ENCODE data around the gene DLST.

Gene DLST

GRCh38 chr14:74881431-74882102 is at the start of gene DLST:
TSS of gene DLST (plus strand) at chr14:74881916. CDS start at chr14:74881954, 38 bp downstream.
- TF ChIP-seq Cebpa-rat (IDR thresholded peaks at IDR 0.05), result no peak
- no peaks in the 10 kb centered on the region for H3K27me3 ChIP-seq
- peaks cover 27 to 86% (median 69%) of the 10 kb centered on the region in 10 experiments for H3K4me1 ChIP-seq
- H4K20me1 ChIP-seq, result peaks cover 42 to 48% (median 47%) of the 10 kb centered on the region in 11 experiments
- H3K36me3 ChIP-seq, result peaks cover 20 to 36% (median 31%) of the 10 kb centered on the region in 11 experiments
- H3K9ac ChIP-seq, result peak within 1 kb of the TSS; percentile 93 to 98 (median 97)
- peak within 1 kb of the TSS; percentile 84 to 99 (median 96) for H3K4me3 ChIP-seq
- no peaks in the 10 kb centered on the region for H3K9me3 ChIP-seq (replicated peaks in 1 of 11)
- H3K4me2 ChIP-seq, result peak within 1 kb of the TSS; percentile 81 to 98 (median 95)
- H3K27ac ChIP-seq, result peak within 1 kb of the TSS; percentile 82 to 97 (median 95)

GRCh38 chr14:74832849-74833248 is 48.9 kb upstream of the DLST start:
- Histone ChIP-seq H3K9me3 (replicated peaks in 1 of 11) (no peaks in the 10 kb centered on the region), H3K36me3 (peaks cover 52 to 85% (median 78%) of the 10 kb centered on the region in 11 experiments), H3K27ac (no peak overlapping the region), H3K27me3 (no peaks in the 10 kb centered on the region), H4K20me1 (no peaks in the 10 kb centered on the region), H3K4me3 (no peak overlapping the region), H3K4me2 (no peak overlapping the region), H3K4me1 (peaks cover 19 to 35% (median 22%) of the 10 kb centered on the region in 10 experiments; a peak in 19 of 20 replicates), H3K9ac (no peak overlapping the region)
- no peak for TF ChIP-seq Cebpa-rat (IDR thresholded peaks at IDR 0.05)

- Histone ChIP-seq H3K4me1 (peaks cover 17 to 32% (median 28%) of the 10 kb centered on the region in 10 experiments; a peak in 19 of 20 replicates), H3K36me3 (peaks cover 32 to 76% (median 64%) of the 10 kb centered on the region in 11 experiments), H4K20me1 (no peaks in the 10 kb centered on the region), H3K9me3 (replicated peaks in 1 of 11) (no peaks in the 10 kb centered on the region), H3K4me2 (no peak overlapping the region), H3K9ac (no peak overlapping the region), H3K27ac (no peak overlapping the region), H3K4me3 (no peak overlapping the region), H3K27me3 (no peaks in the 10 kb centered on the region)
- no peak for TF ChIP-seq Cebpa-rat (IDR thresholded peaks at IDR 0.05)
Observed at GRCh38 chr14:74834692-74835392, 46.9 kb upstream of the DLST start.

- no peaks in the 10 kb centered on the region for H3K9me3 ChIP-seq (replicated peaks in 1 of 11)
- H3K4me1 ChIP-seq, result peaks cover 17 to 35% (median 28%) of the 10 kb centered on the region in 10 experiments; a peak in 19 of 20 replicates
- no peaks in the 10 kb centered on the region for H4K20me1 ChIP-seq
- H3K4me3 ChIP-seq, result no peak overlapping the region
- no peak overlapping the region for H3K9ac ChIP-seq
- peaks cover 32 to 76% (median 64%) of the 10 kb centered on the region in 11 experiments for H3K36me3 ChIP-seq
- H3K27ac ChIP-seq, result no peak overlapping the region
- H3K4me2 ChIP-seq, result peak overlapping the region in 6 of 11 experiments; percentile 3 to 17 (median 10); a peak in 5 of 22 replicates
- no peak for TF ChIP-seq Cebpa-rat (IDR thresholded peaks at IDR 0.05)
- H3K27me3 ChIP-seq, result no peaks in the 10 kb centered on the region
Observed at GRCh38 chr14:74835645-74836250, 46.0 kb upstream of the DLST start.

GRCh38 chr14:74836251-74836960 is 45.3 kb upstream of the DLST start:
- Histone ChIP-seq H4K20me1 (no peaks in the 10 kb centered on the region), H3K9ac (no peak overlapping the region), H3K9me3 (replicated peaks in 1 of 11) (no peaks in the 10 kb centered on the region), H3K4me3 (no peak overlapping the region), H3K4me2 (peak overlapping the region in 10 of 11 experiments; percentile 3 to 29 (median 10); a peak in 11 of 22 replicates), H3K27ac (no peak overlapping the region; a peak in 1 of 22 replicates), H3K4me1 (peaks cover 21 to 41% (median 30%) of the 10 kb centered on the region in 10 experiments; a peak in 19 of 20 replicates), H3K36me3 (peaks cover 28 to 76% (median 63%) of the 10 kb centered on the region in 11 experiments), H3K27me3 (no peaks in the 10 kb centered on the region)
- TF ChIP-seq Cebpa-rat (IDR thresholded peaks at IDR 0.05), result no peak

GRCh38 chr14:74838166-74838565 is 43.5 kb upstream of the DLST start:
- H3K36me3 ChIP-seq, result peaks cover 21 to 62% (median 49%) of the 10 kb centered on the region in 11 experiments; a peak in 21 of 22 replicates
- no peak overlapping the region for H3K4me3 ChIP-seq
- H3K9ac ChIP-seq, result peak overlapping the region in 1 of 11 experiments; percentile 5; a peak in 3 of 22 replicates
- H3K4me2 ChIP-seq, result peak overlapping the region in 9 of 11 experiments; percentile 3 to 50 (median 34); a peak in 12 of 22 replicates
- no peaks in the 10 kb centered on the region for H3K9me3 ChIP-seq (replicated peaks in 1 of 11)
- H4K20me1 ChIP-seq, result no peaks in the 10 kb centered on the region
- H3K27me3 ChIP-seq, result no peaks in the 10 kb centered on the region
- no peak for TF ChIP-seq Cebpa-rat (IDR thresholded peaks at IDR 0.05)
- H3K4me1 ChIP-seq, result peaks cover 22 to 51% (median 31%) of the 10 kb centered on the region in 10 experiments; a peak in 19 of 20 replicates
- H3K27ac ChIP-seq, result peak overlapping the region in 5 of 11 experiments; percentile 4 to 37 (median 15); a peak in 6 of 22 replicates

GRCh38 chr14:74840603-74841030 is 41.1 kb upstream of the DLST start:
- Histone ChIP-seq H3K27me3 (no peaks in the 10 kb centered on the region), H3K4me1 (peaks cover 20 to 50% (median 28%) of the 10 kb centered on the region in 10 experiments; a peak in 19 of 20 replicates), H3K9me3 (replicated peaks in 1 of 11) (no peaks in the 10 kb centered on the region), H4K20me1 (no peaks in the 10 kb centered on the region), H3K9ac (no peak overlapping the region), H3K4me2 (no peak overlapping the region), H3K27ac (no peak overlapping the region), H3K4me3 (no peak overlapping the region), H3K36me3 (peaks cover 14 to 43% (median 31%) of the 10 kb centered on the region in 11 experiments; a peak in 21 of 22 replicates)
- no peak for TF ChIP-seq Cebpa-rat (IDR thresholded peaks at IDR 0.05)

All from BLaER1 treated with 17β-estradiol and CSF1 and Interleukin-3, amounts not matched to agents 10 nM and 100 nM (cell line).